WTC11 (cell line): ENCODE measurements around the gene NFKB1.

Experiments
- ATF3 ChIP-seq: sonication (generic); formaldehyde crosslinking; conservative IDR thresholded peaks from 2 replicates; pipeline ENCODE4 v1.8.1; 2022; ENCODE audit warnings: mild to moderate bottlenecking, missing genetic modification reagents
- CTCF ChIP-seq: fragments of 200-600 bp; IDR thresholded peaks from 2 replicates; pipeline ENCODE4 v1.8.0; 2022; ENCODE audit warnings: antibody characterized with exemption
- FOXP4 ChIP-seq: sonication (generic); formaldehyde crosslinking; IDR thresholded peaks from 2 replicates; pipeline ENCODE4 v1.8.0; 2022; ENCODE audit warnings: mild to moderate bottlenecking, missing genetic modification reagents
- KAT7 ChIP-seq: sonication (generic); formaldehyde crosslinking; IDR thresholded peaks from 2 replicates; pipeline ENCODE4 v1.8.1; 2023; ENCODE audit warnings: missing genetic modification reagents, mild to moderate bottlenecking, borderline replicate concordance
- NFYB ChIP-seq: sonication (generic); formaldehyde crosslinking; conservative IDR thresholded peaks from 2 replicates; pipeline ENCODE4 v1.8.0; 2022; ENCODE audit warnings: low read depth, missing genetic modification reagents
- NR3C1 ChIP-seq: sonication (generic); formaldehyde crosslinking; conservative IDR thresholded peaks from 2 replicates; pipeline ENCODE4 v1.8.1; 2023; ENCODE audit warnings: low read depth, mild to moderate bottlenecking, missing genetic modification reagents
- TF ChIP-seq, protein P1 (sequence below): sonication (generic); formaldehyde crosslinking; IDR thresholded peaks from 2 replicates; pipeline ENCODE4 v1.8.1; 2022; ENCODE audit warnings: mild to moderate bottlenecking, moderate library complexity, missing genetic modification reagents
- TF ChIP-seq, protein P2 (sequence below): sonication (generic); formaldehyde crosslinking; IDR thresholded peaks from 2 replicates; pipeline ENCODE4 v1.8.1; 2023; ENCODE audit warnings: mild to moderate bottlenecking, moderate library complexity, missing genetic modification reagents

GRCh38 chr4:102551958-102552565, 50.9 kb downstream of the NFKB1 start:
- TF ChIP-seq CTCF (no peak), FOXP4 (CRISPR knock-in tag) (no peak), NFYB (no peak), KAT7 (CRISPR knock-in tag) (no peak), NR3C1 (no peak), ATF3 (CRISPR knock-in tag) (no peak)
- TF ChIP-seq, protein P1, sequence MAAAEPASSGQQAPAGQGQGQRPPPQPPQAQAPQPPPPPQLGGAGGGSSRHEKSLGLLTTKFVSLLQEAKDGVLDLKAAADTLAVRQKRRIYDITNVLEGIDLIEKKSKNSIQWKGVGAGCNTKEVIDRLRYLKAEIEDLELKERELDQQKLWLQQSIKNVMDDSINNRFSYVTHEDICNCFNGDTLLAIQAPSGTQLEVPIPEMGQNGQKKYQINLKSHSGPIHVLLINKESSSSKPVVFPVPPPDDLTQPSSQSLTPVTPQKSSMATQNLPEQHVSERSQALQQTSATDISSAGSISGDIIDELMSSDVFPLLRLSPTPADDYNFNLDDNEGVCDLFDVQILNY (CRISPR knock-in tag) = no peak
- TF ChIP-seq, protein P2, sequence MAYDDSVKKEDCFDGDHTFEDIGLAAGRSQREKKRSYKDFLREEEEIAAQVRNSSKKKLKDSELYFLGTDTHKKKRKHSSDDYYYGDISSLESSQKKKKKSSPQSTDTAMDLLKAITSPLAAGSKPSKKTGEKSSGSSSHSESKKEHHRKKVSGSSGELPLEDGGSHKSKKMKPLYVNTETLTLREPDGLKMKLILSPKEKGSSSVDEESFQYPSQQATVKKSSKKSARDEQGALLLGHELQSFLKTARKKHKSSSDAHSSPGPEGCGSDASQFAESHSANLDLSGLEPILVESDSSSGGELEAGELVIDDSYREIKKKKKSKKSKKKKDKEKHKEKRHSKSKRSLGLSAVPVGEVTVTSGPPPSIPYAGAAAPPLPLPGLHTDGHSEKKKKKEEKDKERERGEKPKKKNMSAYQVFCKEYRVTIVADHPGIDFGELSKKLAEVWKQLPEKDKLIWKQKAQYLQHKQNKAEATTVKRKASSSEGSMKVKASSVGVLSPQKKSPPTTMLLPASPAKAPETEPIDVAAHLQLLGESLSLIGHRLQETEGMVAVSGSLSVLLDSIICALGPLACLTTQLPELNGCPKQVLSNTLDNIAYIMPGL (CRISPR knock-in tag) = no peak
